ENCODE results near the gene TEX12. TPM values are rescaled to one million over a fixed set of nuclear protein-coding genes. Genes with fewer than 3 reads are reported as not detected.
A peak's percentile ranks its signal among the peaks of the same experiment; 100 is the strongest.

TEX12 gene
- total RNA-seq (2014; rRNA removed; shearing (Covaris generic)): 0.43 and 0.48 TPM in 2 replicates
- polyA plus RNA-seq (2015; cell fraction: cytosol; rRNA removed): not detected in 2 replicates
- 2.1 TPM in 1 of 2 replicates, not detected in the other for polyA plus RNA-seq (2015; cell fraction: nucleus; rRNA removed)

- in situ Hi-C loops (cut with HindIII; ENCODE audit: low pct_unique_long_range_greater_than_20kb, low sequenced_read_pairs): no loop called here
- DNase-seq (ENCODE audit: low read depth, low spot score): no peak
Measured at GRCh38 chr11:112167145-112167544, at the start of gene TEX12. TSS of gene TEX12 (plus strand) at chr11:112167372. CDS start at chr11:112169269, 1,897 bp downstream.

DNA sequence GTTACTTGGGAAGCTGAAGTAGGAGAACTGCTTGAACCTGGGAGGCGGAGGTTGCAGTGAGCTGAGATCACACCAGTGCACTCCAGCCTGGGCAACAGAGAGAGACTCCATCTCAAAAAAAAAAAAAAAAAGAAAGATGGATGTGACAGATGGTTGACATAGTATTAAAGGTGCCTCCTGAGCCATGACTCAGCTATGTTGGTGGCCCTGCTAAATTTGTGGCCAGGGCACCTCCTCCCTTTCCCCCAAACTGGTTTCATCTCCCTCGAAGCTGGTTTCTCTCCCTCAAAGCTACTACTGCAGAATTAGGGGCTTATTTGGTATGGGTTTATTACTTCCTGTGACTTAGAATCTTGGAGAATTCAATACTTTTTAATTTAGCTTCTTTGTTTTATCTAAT is 49.0 kb upstream of the TEX12 start:
- no peak for DNase-seq (ENCODE audit: low read depth, low spot score)
- in situ Hi-C loops (cut with HindIII; ENCODE audit: low pct_unique_long_range_greater_than_20kb, low sequenced_read_pairs): no loop called here

GRCh38 chr11:112121981-112122615 is 45.1 kb upstream of the TEX12 start:
- in situ Hi-C loops (cut with HindIII; ENCODE audit: low pct_unique_long_range_greater_than_20kb, low sequenced_read_pairs): no loop called here
- no peak for DNase-seq (ENCODE audit: low read depth, low spot score)

DNA sequence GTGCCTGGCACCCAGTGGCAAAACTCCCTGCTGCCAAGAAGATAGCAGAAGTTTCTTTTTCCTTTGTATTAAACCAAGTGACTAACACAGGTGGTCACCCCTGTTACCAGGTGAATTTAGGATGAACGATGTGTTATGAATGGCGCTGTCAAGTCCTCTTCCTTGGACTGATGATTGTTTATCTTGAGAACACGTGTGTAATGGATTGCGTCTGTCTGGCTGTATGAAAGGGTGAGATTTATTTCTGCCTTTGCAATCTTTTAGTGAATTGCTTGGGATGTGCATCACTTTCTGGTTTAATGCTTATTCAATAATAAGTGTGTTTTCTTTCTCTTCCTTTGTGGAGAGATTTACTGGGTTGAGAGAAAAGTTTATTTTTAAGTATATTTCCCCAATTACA is 44.0 kb upstream of the TEX12 start:
- no peak for DNase-seq (ENCODE audit: low read depth, low spot score)
- in situ Hi-C loops (cut with HindIII; ENCODE audit: low pct_unique_long_range_greater_than_20kb, low sequenced_read_pairs): no loop called here

DNA sequence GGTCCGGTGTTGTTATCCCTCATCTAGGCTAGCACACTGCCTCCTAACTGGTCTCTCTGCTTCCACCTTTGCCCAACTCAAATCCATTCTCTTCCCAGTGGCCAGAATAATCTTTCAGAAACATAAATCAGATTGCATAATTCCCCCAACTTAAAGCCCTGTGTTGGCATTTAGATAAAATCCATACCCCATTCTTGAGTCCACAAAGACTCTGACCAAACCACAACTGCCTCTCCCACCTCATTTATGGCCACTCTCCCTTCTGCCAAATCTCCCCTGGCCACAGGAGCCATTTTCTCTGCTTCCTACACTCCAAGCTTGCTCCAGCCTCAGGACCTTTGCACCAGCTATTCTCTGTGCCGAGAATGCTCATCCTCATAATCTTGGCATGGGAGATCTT is 40.1 kb upstream of the TEX12 start:
- DNase-seq (ENCODE audit: low read depth, low spot score): no peak
- in situ Hi-C loops (cut with HindIII; ENCODE audit: low pct_unique_long_range_greater_than_20kb, low sequenced_read_pairs): no loop called here

- DNase-seq (ENCODE audit: low read depth, low spot score): peak; percentile 53
- in situ Hi-C loops (cut with HindIII; ENCODE audit: low pct_unique_long_range_greater_than_20kb, low sequenced_read_pairs): no loop called here
Measured at GRCh38 chr11:112128483-112129121, 38.6 kb upstream of the TEX12 start.

- in situ Hi-C loops (cut with HindIII; ENCODE audit: low pct_unique_long_range_greater_than_20kb, low sequenced_read_pairs): no loop called here
- no peak for DNase-seq (ENCODE audit: low read depth, low spot score)
Measured at GRCh38 chr11:112129656-112130055, 37.5 kb upstream of the TEX12 start.

DNA sequence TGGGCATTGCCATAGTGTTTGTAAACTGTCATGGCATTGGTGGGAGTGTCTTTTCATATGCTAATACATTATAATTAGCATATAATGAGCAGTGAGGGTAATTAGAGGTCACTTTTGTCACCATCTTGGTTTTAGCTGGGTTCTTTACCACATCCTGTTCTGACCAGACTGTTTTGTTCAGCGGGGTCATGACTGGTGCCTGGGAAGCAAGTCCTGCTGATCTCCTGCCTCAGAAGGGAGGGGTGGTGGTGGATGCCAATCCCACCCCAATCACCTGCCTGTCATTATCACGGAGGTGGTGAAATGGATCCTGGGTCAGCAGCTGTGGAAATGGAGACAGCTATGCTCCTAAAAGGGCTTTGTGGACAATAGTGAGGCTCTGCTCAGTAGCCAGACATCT is 34.4 kb upstream of the TEX12 start:
- in situ Hi-C loops (cut with HindIII; ENCODE audit: low pct_unique_long_range_greater_than_20kb, low sequenced_read_pairs): no loop called here
- no peak for DNase-seq (ENCODE audit: low read depth, low spot score)

DNA sequence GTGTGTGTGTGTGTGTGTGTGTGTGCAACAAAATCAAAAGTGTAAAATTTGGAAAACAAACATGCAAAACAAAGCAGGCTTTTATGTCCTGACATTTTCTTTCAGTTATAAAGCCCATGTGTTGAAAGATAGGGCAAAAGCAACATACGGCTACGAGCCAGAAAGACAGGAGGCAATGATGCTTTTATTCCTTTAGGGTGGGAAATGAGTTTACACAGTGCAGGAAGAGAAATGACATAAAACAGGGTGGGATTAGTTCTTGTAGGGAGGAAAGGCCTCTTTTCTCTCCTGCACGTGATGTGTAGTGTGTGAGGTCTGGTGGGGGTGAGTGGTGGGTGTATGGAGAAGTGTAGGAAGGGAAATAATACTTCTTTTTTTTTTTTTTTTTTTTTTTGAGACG is 32.7 kb upstream of the TEX12 start:
- in situ Hi-C loops (cut with HindIII; ENCODE audit: low pct_unique_long_range_greater_than_20kb, low sequenced_read_pairs): no loop called here
- no peak for DNase-seq (ENCODE audit: low read depth, low spot score)

DNA sequence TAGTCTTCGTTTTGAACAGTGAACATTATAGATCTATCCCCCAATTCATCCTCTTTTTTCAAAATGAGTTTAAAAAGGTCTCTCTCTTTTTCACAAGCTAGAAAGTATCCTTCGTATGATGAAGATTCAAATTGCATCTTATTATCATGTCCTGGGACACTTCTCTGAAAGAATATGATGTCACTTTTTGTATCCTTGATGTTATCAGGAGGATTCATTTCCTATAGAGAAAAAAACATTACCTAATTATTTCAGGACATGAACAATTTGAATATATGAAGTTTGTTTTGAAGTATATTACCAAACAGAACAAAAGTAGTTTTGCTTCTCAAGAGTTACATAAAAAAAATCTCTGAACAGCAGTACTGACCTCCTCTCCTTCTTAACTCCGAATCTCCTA is 23.6 kb upstream of the TEX12 start:
- DNase-seq (ENCODE audit: low read depth, low spot score): no peak
- in situ Hi-C loops (cut with HindIII; ENCODE audit: low pct_unique_long_range_greater_than_20kb, low sequenced_read_pairs): no loop called here

DNA sequence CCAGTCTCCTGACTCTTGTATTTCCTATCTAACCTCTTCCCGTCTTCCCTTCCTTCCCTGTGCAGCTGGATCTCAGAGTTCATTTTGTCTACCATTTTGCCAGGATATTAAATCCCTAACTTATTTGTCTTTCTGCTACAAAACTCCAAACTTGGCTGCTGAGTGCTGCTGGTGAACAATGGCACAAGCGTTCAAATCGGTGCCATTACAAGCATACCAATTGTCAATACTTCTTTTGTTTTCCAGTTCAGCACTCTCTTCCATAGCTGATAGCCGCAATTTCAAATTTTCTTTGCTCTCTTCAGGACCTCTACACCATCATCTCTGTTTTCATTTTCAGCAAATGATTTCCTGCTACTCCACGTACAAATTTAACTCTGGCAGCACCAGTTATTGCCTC is 16.7 kb upstream of the TEX12 start:
- DNase-seq (ENCODE audit: low read depth, low spot score): peak; percentile 22
- in situ Hi-C loops (cut with HindIII; ENCODE audit: low pct_unique_long_range_greater_than_20kb, low sequenced_read_pairs): no loop called here

DNA sequence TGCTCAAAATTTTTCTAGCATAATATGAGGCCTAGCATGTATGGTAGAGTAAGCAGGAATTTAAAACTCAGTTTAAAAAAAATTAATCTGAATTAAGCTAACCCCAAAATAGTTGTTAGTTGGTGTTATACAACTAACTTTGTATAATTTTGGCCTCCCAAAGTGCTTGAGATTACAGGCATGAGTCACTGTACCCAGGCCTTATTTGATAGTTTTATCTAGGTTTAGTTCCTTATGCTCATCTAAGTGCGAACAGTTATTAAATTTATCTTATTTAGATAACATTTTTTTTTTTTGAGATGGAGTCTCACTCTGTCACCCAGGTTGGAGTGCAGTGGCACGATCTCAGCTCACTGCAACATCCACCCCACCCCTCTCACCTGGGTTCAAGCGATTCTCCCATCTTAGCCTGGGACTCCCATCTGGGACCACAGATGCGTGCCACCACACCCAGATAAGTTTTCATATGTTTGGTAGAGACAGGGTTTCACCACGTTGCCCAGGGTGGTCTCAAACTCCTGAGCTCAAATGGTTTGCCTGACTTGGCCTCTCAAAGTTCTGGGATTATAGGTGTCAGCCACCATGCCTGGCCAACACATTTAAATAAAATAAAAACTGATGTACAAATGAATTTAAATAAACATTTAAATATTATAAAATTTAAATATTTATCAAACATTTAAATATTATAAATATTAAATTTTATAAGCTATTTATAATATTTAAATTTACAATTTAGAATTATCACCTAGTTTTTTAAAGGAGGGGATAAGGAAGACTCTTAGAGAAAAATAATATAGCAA is 10.8 kb upstream of the TEX12 start:
- in situ Hi-C loops (cut with HindIII; ENCODE audit: low pct_unique_long_range_greater_than_20kb, low sequenced_read_pairs): no loop called here
- no peak for DNase-seq (ENCODE audit: low read depth, low spot score)

- DNase-seq (ENCODE audit: low read depth, low spot score): peak; percentile 96
- in situ Hi-C loops (cut with HindIII; ENCODE audit: low pct_unique_long_range_greater_than_20kb, low sequenced_read_pairs): no loop called here
Measured at GRCh38 chr11:112156956-112157766, 10.0 kb upstream of the TEX12 start.

GRCh38 chr11:112159098-112160065 is 7.8 kb upstream of the TEX12 start:
- no peak for DNase-seq (ENCODE audit: low read depth, low spot score)
- in situ Hi-C loops (cut with HindIII; ENCODE audit: low pct_unique_long_range_greater_than_20kb, low sequenced_read_pairs): no loop called here

- no peak for DNase-seq (ENCODE audit: low read depth, low spot score)
- in situ Hi-C loops (cut with HindIII; ENCODE audit: low pct_unique_long_range_greater_than_20kb, low sequenced_read_pairs): no loop called here
Measured at GRCh38 chr11:112160091-112160848, 6.9 kb upstream of the TEX12 start.

- no peak for DNase-seq (ENCODE audit: low read depth, low spot score)
- in situ Hi-C loops (cut with HindIII; ENCODE audit: low pct_unique_long_range_greater_than_20kb, low sequenced_read_pairs): no loop called here
Measured at GRCh38 chr11:112161012-112161411, 6.2 kb upstream of the TEX12 start.

All from SK-MEL-5 (cell line).